GM23248 (cell line): Measurements from ENCODE around the gene VPS33A. TPM values are rescaled to one million over a fixed set of nuclear protein-coding genes. Genes with fewer than 3 reads are reported as not detected.
A peak's percentile ranks its signal among the peaks of the same experiment; 100 is the strongest.
"Not testable (repeated sequence)": the region's sequence is repeated elsewhere in the genome, so short reads cannot be mapped to it uniquely, and the experiment has no call there.

Experiments
- DNase-seq: peaks from one replicate; pipeline ENCODE4 v3.0.0-alpha.2; 2015
- H2AFZ ChIP-seq: fragments of 200-600 bp; sonication (generic); 2 replicates; pipeline ENCODE4 v1.6.1; 2016; ENCODE audit warnings: antibody characterized with exemption
- H3F3A ChIP-seq: fragments of 200-600 bp; sonication (generic); 2 replicates; pipeline ENCODE4 v1.6.1; 2016; ENCODE audit warnings: mild to moderate bottlenecking, antibody characterized with exemption, mixed run types; ENCODE audit not compliant: insufficient read depth
- H3K27ac ChIP-seq: fragments of 200-600 bp; sonication (generic); 2 replicates; pipeline ENCODE4 v1.5.1; 2016; ENCODE audit warnings: mild to moderate bottlenecking
- H3K27me3 ChIP-seq: fragments of 200-600 bp; sonication (generic); replicated peaks from 2 replicates; pipeline ENCODE4 v1.6.1; 2016; ENCODE audit warnings: mild to moderate bottlenecking; ENCODE audit not compliant: insufficient read depth
- H3K36me3 ChIP-seq: fragments of 200-600 bp; sonication (generic); 2 replicates; pipeline ENCODE4 v1.6.1; 2016; ENCODE audit warnings: low read depth, mild to moderate bottlenecking
- H3K4me1 ChIP-seq: fragments of 200-600 bp; sonication (generic); 2 replicates; pipeline ENCODE4 v1.6.1; 2016; ENCODE audit warnings: mild to moderate bottlenecking; ENCODE audit not compliant: insufficient read depth
- H3K4me2 ChIP-seq: fragments of 200-600 bp; sonication (generic); one replicate; pipeline ENCODE4 v1.6.1; 2016; ENCODE audit warnings: mild to moderate bottlenecking; ENCODE audit not compliant: unreplicated experiment
- H3K4me3 ChIP-seq: fragments of 200-600 bp; sonication (generic); 2 replicates; pipeline ENCODE4 v1.5.1; 2016; ENCODE audit warnings: mild to moderate bottlenecking
- H3K79me2 ChIP-seq: fragments of 200-600 bp; sonication (generic); 2 replicates; pipeline ENCODE4 v1.6.1; 2016; ENCODE audit warnings: mild to moderate bottlenecking; ENCODE audit not compliant: insufficient read depth
- H3K9ac ChIP-seq: fragments of 200-600 bp; sonication (generic); 2 replicates; pipeline ENCODE4 v1.6.1; 2016; ENCODE audit warnings: mild to moderate bottlenecking
- H3K9me2 ChIP-seq: fragments of 200-600 bp; sonication (generic); 2 replicates; pipeline ENCODE4 v1.6.1; 2016; ENCODE audit warnings: mixed run types, mild to moderate bottlenecking, moderate library complexity; ENCODE audit not compliant: insufficient read depth
- H3K9me3 ChIP-seq: fragments of 200-600 bp; sonication (generic); one replicate; pipeline ENCODE4 v1.6.1; 2017; ENCODE audit warnings: low read depth
- H4K20me1 ChIP-seq: fragments of 200-600 bp; sonication (generic); 2 replicates; pipeline ENCODE4 v1.6.0; 2016; ENCODE audit not compliant: insufficient read depth
- EZH2 ChIP-seq: fragments of 200-600 bp; sonication (generic); IDR thresholded peaks from 2 replicates; pipeline ENCODE4 v1.6.1; 2018; ENCODE audit warnings: antibody characterized with exemption, mild to moderate bottlenecking; ENCODE audit not compliant: insufficient read depth, poor library complexity, severe bottlenecking
- EZH2phosphoT487 ChIP-seq: fragments of 200-600 bp; sonication (generic); IDR thresholded peaks from 2 replicates; pipeline ENCODE4 v1.6.1; 2018; ENCODE audit warnings: antibody characterized with exemption, moderate library complexity, mild to moderate bottlenecking, low read depth; ENCODE audit not compliant: insufficient read depth
- WGBS, 2 experiments: methylation state at CpG; one replicate each; pipeline ENCODE4 v1.1.6; 2015 to 2017; ENCODE audit warnings: low lambda C conversion rate in 2 of 2, low coverage in 1 of 2; ENCODE audit errors: missing lambda C conversion rate in 2 of 2; 5-methylcytosine and 5-hydroxymethylcytosine counted together
- in situ Hi-C: fragments of 300-500 bp; cut with MboI; formaldehyde crosslinking; loops from 2 replicates; pipeline ENCODE4 v1.15.0; 2020
- polyA plus RNA-seq: library from polyadenylated mRNA; unstranded; fragments of >200 nt; fragmentation: Nextera tagmentation; extraction: Ambion mirVana; gene quantifications from 2 replicates; pipeline ENCODE4 v1.2.1, GENCODE V29; 2016
- total RNA-seq: library from RNA; depleted of rRNA; stranded (reverse); fragments of >200 nt; shearing (Covaris generic); gene quantifications from 2 replicates; pipeline ENCODE4 v1.2.3, GENCODE V29; 2014

VPS33A gene
- total and polyA plus RNA-seq, 2 experiments from 2014 or later, result 16.0 to 16.2 TPM

DNA sequence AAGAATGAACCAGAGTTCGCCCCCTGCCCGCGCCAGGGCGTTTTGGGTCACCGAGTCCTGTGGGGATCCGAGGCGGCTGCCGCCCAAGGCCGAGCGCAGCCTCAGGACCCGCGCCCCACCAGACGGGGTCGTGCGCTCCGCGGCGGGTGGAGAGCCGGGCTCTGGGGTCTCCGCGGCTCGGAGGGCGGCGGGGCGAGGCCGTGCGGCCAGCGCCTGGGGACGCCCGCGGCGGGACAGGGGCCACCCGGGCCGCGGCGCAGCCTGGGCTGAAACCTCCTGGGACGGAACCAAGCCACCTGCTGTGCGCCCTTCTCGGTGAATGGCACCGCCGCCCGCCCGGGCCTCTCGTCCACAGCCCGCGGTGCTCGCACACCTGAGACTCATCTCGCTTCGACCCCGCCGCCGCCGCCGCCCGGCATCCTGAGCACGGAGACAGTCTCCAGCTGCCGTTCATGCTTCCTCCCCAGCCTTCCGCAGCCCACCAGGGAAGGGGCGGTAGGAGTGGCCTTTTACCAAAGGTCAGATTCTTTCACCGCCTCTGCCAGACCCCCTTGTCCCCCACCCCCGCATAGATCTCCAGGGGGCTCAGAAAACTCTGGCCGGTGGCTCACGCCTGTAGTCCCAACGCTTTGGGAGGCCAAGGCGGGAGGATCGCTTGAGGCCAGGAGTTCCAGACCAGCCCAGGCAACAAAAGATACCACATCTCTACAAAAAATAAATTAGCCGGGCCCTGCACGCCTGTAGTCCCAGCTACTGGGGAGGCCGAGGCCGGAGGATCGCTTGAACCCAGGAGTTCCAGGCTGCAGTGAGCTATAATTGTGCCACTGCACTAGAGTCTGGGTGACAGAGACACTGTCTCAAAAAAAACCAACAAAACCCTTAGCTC lies 61.9 kb downstream of the VPS33A start:
- Histone ChIP-seq H3K9me2 (no peaks in the 10 kb centered on the region), H3K27ac (no peak overlapping the region), H3F3A (peaks cover 15% of the 10 kb centered on the region; the same call in 1 of the 2 replicates), H2AFZ (peak overlapping the region; percentile 71), H3K36me3 (no peaks in the 10 kb centered on the region), H4K20me1 (no peaks in the 10 kb centered on the region), H3K9me3 (no peaks in the 10 kb centered on the region), H3K4me2 (peak overlapping the region; percentile 86), H3K4me1 (no peaks in the 10 kb centered on the region), H3K9ac (no peak overlapping the region), H3K27me3 (no peaks in the 10 kb centered on the region; the same call in 1 of the 2 replicates), H3K79me2 (no peaks in the 10 kb centered on the region), H3K4me3 (peak overlapping the region; percentile 62)
- peak; percentile 55; the same call in 1 of the 2 replicates for TF ChIP-seq EZH2phosphoT487
- TF ChIP-seq EZH2, result peak; percentile 91
- 18 to 25% methylated on average over 42 to 55 of the region's 71 CpGs for WGBS, 2 experiments
- in situ Hi-C loops, result no loop called here
- DNase-seq, result peak; percentile 14

DNA sequence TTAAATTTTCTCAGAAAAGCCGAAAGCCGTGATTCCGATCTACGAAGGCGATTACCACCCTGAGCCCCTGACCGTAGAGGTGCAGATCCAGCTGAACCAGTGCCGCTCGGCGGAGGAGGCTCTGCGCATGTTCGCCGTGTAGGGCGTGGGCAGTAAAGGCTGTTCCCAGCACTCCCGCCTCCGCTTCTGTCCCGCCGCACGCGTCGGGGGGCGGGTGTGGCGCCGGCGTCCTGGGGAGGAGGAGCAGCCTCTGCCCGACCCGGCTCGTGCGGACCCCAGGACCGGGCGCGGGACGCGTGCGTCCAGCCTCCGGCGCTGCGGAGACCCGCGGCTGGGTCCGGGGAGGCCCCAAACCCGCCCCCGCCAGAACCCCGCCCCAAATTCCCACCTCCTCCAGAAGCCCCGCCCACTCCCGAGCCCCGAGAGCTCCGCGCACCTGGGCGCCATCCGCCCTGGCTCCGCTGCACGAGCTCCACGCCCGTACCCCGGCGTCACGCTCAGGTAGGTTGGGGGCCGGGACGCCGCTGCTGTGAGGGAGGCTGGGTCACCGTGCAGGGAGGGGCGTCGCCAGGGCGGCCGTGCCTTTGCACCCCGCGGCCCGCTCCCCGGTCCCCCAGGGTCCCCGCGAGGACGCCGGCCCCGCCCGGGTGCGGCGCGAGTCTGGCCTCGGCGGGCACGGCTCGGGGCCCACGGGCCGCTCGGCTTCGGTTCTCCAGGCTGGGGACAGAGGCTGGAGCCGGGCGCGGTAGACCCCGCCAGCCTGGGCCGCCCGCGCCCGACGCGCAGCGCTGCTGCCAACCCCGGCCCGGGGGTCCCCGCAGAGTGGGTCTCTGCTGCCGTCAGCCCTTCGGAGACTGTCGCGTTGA lies 62.8 kb downstream of the VPS33A start, which contains the start of gene B3GNT4:
Gene B3GNT4 (plus strand): TSS at position 409 of the 866 bp plus-strand sequence. CDS start 910 bp downstream, outside the sequence.
- no peaks in the 10 kb centered on the region for H3K4me1 ChIP-seq
- DNase-seq, result peak; percentile 76
- no peaks in the 10 kb centered on the region for H3K36me3 ChIP-seq
- H3F3A ChIP-seq, result peaks cover 15% of the 10 kb centered on the region; the same call in 1 of the 2 replicates
- H3K79me2 ChIP-seq, result no peaks in the 10 kb centered on the region
- TF ChIP-seq EZH2, result no peak
- 2% methylated on average over 30 to 82 of the region's 104 CpGs for WGBS, 2 experiments
- no peaks in the 10 kb centered on the region for H3K9me3 ChIP-seq
- peak within 1 kb of the TSS; percentile 71 for H2AFZ ChIP-seq
- no peaks in the 10 kb centered on the region; the same call in 1 of the 2 replicates for H3K27me3 ChIP-seq
- no peaks in the 10 kb centered on the region for H4K20me1 ChIP-seq
- in situ Hi-C loops, result no loop called here
- H3K27ac ChIP-seq, result no peak within 1 kb of the TSS
- H3K9me2 ChIP-seq, result no peaks in the 10 kb centered on the region
- 0 out of 2 replicates have a peak within 1 kb of the TSS, but pooled peaks have one; percentile 9 for H3K9ac ChIP-seq
- H3K4me3 ChIP-seq, result peak within 1 kb of the TSS; percentile 62
- peak within 1 kb of the TSS; percentile 86 for H3K4me2 ChIP-seq

- in situ Hi-C loops, H3K36me3 ChIP-seq, DNase-seq, H3K27me3 ChIP-seq, H3K9ac ChIP-seq, H3K79me2 ChIP-seq, H4K20me1 ChIP-seq, H3K9me2 ChIP-seq, H3K4me1 ChIP-seq, H3K9me3 ChIP-seq, H3K27ac ChIP-seq: not testable (repeated sequence)
- peaks cover 17% of the 10 kb centered on the region for H3F3A ChIP-seq
- H2AFZ ChIP-seq, result peak overlapping the region; percentile 71
- peak overlapping the region; percentile 86 for H3K4me2 ChIP-seq
- WGBS, 2 experiments, result 57 to 59% methylated on average over 19 of the region's 19 CpGs
- peak overlapping the region; percentile 62 for H3K4me3 ChIP-seq
Measured at GRCh38 chr12:122202811-122203210, 63.5 kb downstream of the VPS33A start.

GRCh38 chr12:122202017-122202416 lies 64.3 kb downstream of the VPS33A start:
- H3K4me3 ChIP-seq, result no peak overlapping the region
- no peak overlapping the region for H3K4me2 ChIP-seq
- no peaks in the 10 kb centered on the region for H3K79me2 ChIP-seq
- no peak overlapping the region for H3K27ac ChIP-seq
- no peaks in the 10 kb centered on the region for H3K36me3 ChIP-seq
- H3K9ac ChIP-seq, result no peak overlapping the region
- H3F3A ChIP-seq, result peaks cover 22% of the 10 kb centered on the region
- H3K9me2 ChIP-seq, result no peaks in the 10 kb centered on the region
- in situ Hi-C loops, result no loop called here
- peaks cover 8% of the 10 kb centered on the region; the same call in 1 of the 2 replicates for H3K4me1 ChIP-seq
- no peak overlapping the region for H2AFZ ChIP-seq
- no peaks in the 10 kb centered on the region; the same call in 1 of the 2 replicates for H3K27me3 ChIP-seq
- DNase-seq, result no peak
- 88 to 89% methylated on average over 6 of the region's 6 CpGs for WGBS, 2 experiments
- H3K9me3 ChIP-seq, result no peaks in the 10 kb centered on the region
- H4K20me1 ChIP-seq, result no peaks in the 10 kb centered on the region
- TF ChIP-seq EZH2, result no peak
- TF ChIP-seq EZH2phosphoT487, result no peak
